HCT116 (cell line): ENCODE data around the gene MICALL2. TPM values are rescaled to one million over a fixed set of nuclear protein-coding genes. Genes with fewer than 3 reads are reported as not detected.

ENCODE experiments used
- ATAC-seq: fragments of 200-7000 bp; cut with Tn5 transposase; 2 replicates; pipeline ENCODE4 v1.9.1; 2020; ENCODE audit warnings: mild to moderate bottlenecking, moderate library complexity
- BruUV-seq: library from RNA; stranded (reverse); fragments of 400-500 nt; replicated peaks from 2 replicates; lab custom pipeline; 2021; lab: Mats Ljungman, UMichigan
- CTCF ChIA-PET: fragments of 300-600 bp; sonication (Branson Sonifier 250); formaldehyde crosslinking; loops from one replicate; lab custom pipeline; 2021; ENCODE audit warnings: antibody characterized with exemption; lab: Charles Lee
- POLR2A ChIA-PET: fragments of 300-600, 350-600 bp; sonication (Branson Sonifier 250); formaldehyde crosslinking; loops from one replicate; lab custom pipeline; 2021; ENCODE audit warnings: antibody characterized with exemption; lab: Charles Lee
- RAD21 ChIA-PET, 2 experiments: fragments of 300-600 bp; sonication (Branson Sonifier 250); formaldehyde crosslinking; loops; one replicate each; lab custom pipeline; 2023; ENCODE audit warnings: low total read pairs in 2 of 2; ENCODE audit not compliant: uncharacterized antibody in 2 of 2, unreplicated experiment in 2 of 2, low non-redundant PET in 1 of 2; lab: Charles Lee
- DNase-seq: peaks from one replicate; pipeline ENCODE4 v3.0.0-alpha.2; 2010; ENCODE audit warnings: low read depth, low spot score
- H2AFZ ChIP-seq: fragments of 200-600 bp; shearing (Covaris generic), sonication (generic); 2 replicates; pipeline ENCODE4 v1.6.1; 2017; ENCODE audit warnings: low read depth, mixed run types, mixed read lengths, antibody characterized with exemption, low read length; ENCODE audit not compliant: poor library complexity, severe bottlenecking
- H3K27ac ChIP-seq: 2 replicates; pipeline ENCODE4 v1.5.1; 2012; ENCODE audit warnings: low read depth, low read length
- H3K27me3 ChIP-seq: fragments of 200-600 bp; sonication (generic); 2 replicates; pipeline ENCODE4 v1.6.1; 2016; ENCODE audit warnings: mixed run types, low read length, mixed read lengths; ENCODE audit not compliant: insufficient read depth
- H3K36me3 ChIP-seq, 2 experiments: fragments of 200-500 bp in 1 of 2; fragments of 200-600 bp in 1 of 2; sonication (Bioruptor generic) in 1 of 2; sonication (generic) in 1 of 2; 2 replicates each; pipeline versions ENCODE4 v1.5.1 to v1.6.1; 2014 to 2016; ENCODE audit warnings: low read length in 2 of 2, inconsistent platforms in 1 of 2, mixed read lengths in 1 of 2, mixed run types in 1 of 2; ENCODE audit not compliant: insufficient read depth in 2 of 2, control insufficient read depth in 1 of 2
- H3K4me1 ChIP-seq, 2 experiments: fragments of 200-600 bp in 1 of 2; sonication (generic) in 1 of 2; 2 replicates each; pipeline versions ENCODE4 v1.5.1 to v1.6.1; 2012 to 2017; ENCODE audit warnings: low read length in 2 of 2, inconsistent platforms in 1 of 2, mild to moderate bottlenecking in 1 of 2, mixed read lengths in 1 of 2, mixed run types in 1 of 2, moderate library complexity in 1 of 2; ENCODE audit not compliant: insufficient read depth in 2 of 2, control insufficient read depth in 1 of 2
- H3K4me2 ChIP-seq: fragments of 200-600 bp; sonication (generic); 2 replicates; pipeline ENCODE4 v1.6.1; 2017; ENCODE audit warnings: mixed run types, low read length, mixed read lengths
- H3K4me3 ChIP-seq, 2 experiments: fragments of 200-600 bp in 1 of 2; sonication (generic) in 1 of 2; replicated peaks in 1 of 2; 2 replicates each; pipeline ENCODE4 v1.5.1; 2011 to 2016; ENCODE audit warnings: low read length in 2 of 2, control low read depth in 1 of 2, low read depth in 1 of 2, mild to moderate bottlenecking in 1 of 2, mixed read lengths in 1 of 2, mixed run types in 1 of 2
- H3K79me2 ChIP-seq: fragments of 200-600 bp; sonication (generic); 2 replicates; pipeline ENCODE4 v1.6.1; 2017; ENCODE audit warnings: mild to moderate bottlenecking, mixed run types, low read length, moderate library complexity, mixed read lengths; ENCODE audit not compliant: insufficient read depth
- H3K9ac ChIP-seq: fragments of 200-600 bp; sonication (generic); 2 replicates; pipeline ENCODE4 v1.6.1; 2016; ENCODE audit warnings: low read length, mixed read lengths
- H3K9me2 ChIP-seq: fragments of 200-600 bp; sonication (generic), shearing (Covaris generic); 2 replicates; pipeline ENCODE4 v1.6.1; 2017; ENCODE audit warnings: mixed run types, mild to moderate bottlenecking, moderate library complexity; ENCODE audit not compliant: insufficient read depth
- H3K9me3 ChIP-seq, 2 experiments: fragments of 200-500 bp in 1 of 2; fragments of 200-600 bp in 1 of 2; sonication (Bioruptor generic) in 1 of 2; sonication (generic) in 1 of 2; 2 replicates each; pipeline ENCODE4 v1.6.1; 2014 to 2017; ENCODE audit warnings: low read length in 2 of 2, mixed read lengths in 2 of 2, inconsistent platforms in 1 of 2, low read depth in 1 of 2, mild to moderate bottlenecking in 1 of 2, mixed run types in 1 of 2, moderate library complexity in 1 of 2; ENCODE audit not compliant: control insufficient read depth in 1 of 2, insufficient read depth in 1 of 2
- H4K20me1 ChIP-seq: fragments of 200-600 bp; sonication (generic), shearing (Covaris generic); 2 replicates; pipeline ENCODE4 v1.6.1; 2017; ENCODE audit warnings: mixed run types, mild to moderate bottlenecking, moderate library complexity; ENCODE audit not compliant: insufficient read depth
- CEBPB ChIP-seq: IDR thresholded peaks from 2 replicates; pipeline ENCODE4 v1.6.1; 2012; ENCODE audit warnings: low read depth
- CTCF ChIP-seq, 3 experiments: fragments of 200-600 bp in 1 of 3; sonication (generic) in 1 of 3; IDR thresholded peaks in 2 of 3; conservative IDR thresholded peaks in 1 of 3; 2 replicates each; pipeline ENCODE4 v1.5.1; 2012 to 2017; ENCODE audit warnings: low read depth in 2 of 3, low read length in 2 of 3, antibody characterized with exemption in 1 of 3, borderline replicate concordance in 1 of 3, control low read depth in 1 of 3, mild to moderate bottlenecking in 1 of 3, mixed read lengths in 1 of 3, mixed run types in 1 of 3, moderate library complexity in 1 of 3; ENCODE audit not compliant: insufficient read depth in 1 of 3
- EGR1 ChIP-seq: IDR thresholded peaks from 2 replicates; pipeline ENCODE4 v1.6.1; 2012; ENCODE audit warnings: low read depth
- EZH2 ChIP-seq: fragments of 200-600 bp; sonication (generic); IDR thresholded peaks from 2 replicates; pipeline ENCODE4 v1.6.1; 2017; ENCODE audit warnings: antibody characterized with exemption, mixed run types
- EZH2phosphoT487 ChIP-seq: fragments of 200-600 bp; IDR thresholded peaks from 2 replicates; pipeline ENCODE4 v1.6.1; 2018; ENCODE audit warnings: antibody characterized with exemption, borderline replicate concordance
- MAX ChIP-seq: IDR thresholded peaks from 2 replicates; pipeline ENCODE4 v1.6.1; 2012
- POLR2A ChIP-seq: IDR thresholded peaks from 2 replicates; pipeline ENCODE4 v1.7.0; 2011; ENCODE audit warnings: borderline replicate concordance; ENCODE audit not compliant: insufficient read depth, insufficient read length; ENCODE audit errors: extremely low read depth
- POLR2AphosphoS5 ChIP-seq: IDR thresholded peaks from 2 replicates; pipeline ENCODE4 v1.6.1; 2011; ENCODE audit warnings: mild to moderate bottlenecking, low read depth, low read length, moderate library complexity
- RAD21 ChIP-seq: IDR thresholded peaks from 2 replicates; pipeline ENCODE4 v1.6.1; 2012; ENCODE audit warnings: low read depth, mild to moderate bottlenecking
- REST ChIP-seq: IDR thresholded peaks from 2 replicates; pipeline ENCODE4 v1.6.1; 2012; ENCODE audit warnings: low read depth
- SP1 ChIP-seq: IDR thresholded peaks from 2 replicates; pipeline ENCODE4 v1.6.1; 2012; ENCODE audit warnings: low read depth
- TCF7L2 ChIP-seq: IDR thresholded peaks from 2 replicates; pipeline ENCODE4 v1.7.0; 2011; ENCODE audit warnings: borderline replicate concordance, inconsistent platforms; ENCODE audit not compliant: insufficient read depth, insufficient read length; ENCODE audit errors: extremely low read depth
- YY1 ChIP-seq: IDR thresholded peaks from 2 replicates; pipeline ENCODE4 v1.6.1; 2011; ENCODE audit warnings: low read length, low read depth, moderate library complexity, mild to moderate bottlenecking; ENCODE audit not compliant: insufficient replicate concordance; ENCODE audit errors: extremely low read depth
- ZBTB33 ChIP-seq: IDR thresholded peaks from 2 replicates; pipeline ENCODE4 v1.6.1; 2011; ENCODE audit warnings: mild to moderate bottlenecking, low read length, moderate library complexity; ENCODE audit not compliant: insufficient replicate concordance; ENCODE audit errors: extremely low read depth
- ZNF274 ChIP-seq: fragments of 200-500 bp; sonication (Bioruptor generic); IDR thresholded peaks from 2 replicates; pipeline ENCODE4 v1.6.1; 2014; ENCODE audit warnings: mild to moderate bottlenecking, low read depth, low read length, inconsistent platforms
- intact Hi-C: fragments of 100-400 bp; cut with micrococcal nuclease; formaldehyde crosslinking; loops from 2 replicates; pipeline ENCODE4 v1.10.0; 2022
- total RNA-seq: library from RNA; stranded (reverse); gene quantifications from one replicate; pipeline ENCODE4 v1.2.1, GENCODE V29; 2021; ENCODE audit not compliant: unreplicated experiment

Gene MICALL2
- total RNA-seq, 1 experiment from 2014 or later: 60.7 TPM

- H3K36me3 ChIP-seq: no peaks in the 10 kb centered on the region
- H4K20me1 ChIP-seq: no peaks in the 10 kb centered on the region
- H2AFZ ChIP-seq: no peak overlapping the region
- H3K4me1 ChIP-seq: peaks cover 0 to 12% of the 10 kb centered on the region in 2 experiments; a peak in 3 of 4 replicates
- no peaks in the 10 kb centered on the region for H3K79me2 ChIP-seq
- no peak overlapping the region for H3K27ac ChIP-seq
- no peaks in the 10 kb centered on the region for H3K27me3 ChIP-seq
- no peak for DNase-seq
- no peaks in the 10 kb centered on the region for H3K9me3 ChIP-seq
- H3K4me3 ChIP-seq: no peak overlapping the region
- no peaks in the 10 kb centered on the region for H3K9me2 ChIP-seq
- H3K9ac ChIP-seq: no peak overlapping the region
- ChIA-PET POLR2A (no interaction called here), CTCF (interaction anchor here (0.6 to 1.0 kb wide), 3 partner anchors 10 to 167 kb away, joined by 4 read pairs; no protein-coding TSS in a partner anchor), RAD21 (no interaction called here)
- ATAC-seq: no peak
- intact Hi-C loops: no loop called here
- no TSS peak for BruUV-seq
- H3K4me2 ChIP-seq: no peak overlapping the region
- TF ChIP-seq CTCF (IDR thresholded peaks at IDR 0.05 in 2 of 3, conservative IDR thresholded peaks at IDR 0.05 in 1 of 3; ENCODE audit: borderline replicate concordance in 1 of 3, insufficient read depth in 1 of 3, low read depth in 2 of 3, low read length in 2 of 3) (no peak), MAX (no peak), EZH2 (no peak), EGR1 (no peak), ZBTB33 (no peak), YY1 (no peak), EZH2phosphoT487 (no peak), RAD21 (no peak), ZNF274 (no peak), CEBPB (no peak), POLR2A (no peak), TCF7L2 (no peak), REST (no peak), SP1 (no peak), POLR2AphosphoS5 (no peak)
Observed at GRCh38 chr7:1422512-1423263, 36.6 kb downstream of the MICALL2 start.
